ENCODE measurements around the gene APPBP2.

DNA sequence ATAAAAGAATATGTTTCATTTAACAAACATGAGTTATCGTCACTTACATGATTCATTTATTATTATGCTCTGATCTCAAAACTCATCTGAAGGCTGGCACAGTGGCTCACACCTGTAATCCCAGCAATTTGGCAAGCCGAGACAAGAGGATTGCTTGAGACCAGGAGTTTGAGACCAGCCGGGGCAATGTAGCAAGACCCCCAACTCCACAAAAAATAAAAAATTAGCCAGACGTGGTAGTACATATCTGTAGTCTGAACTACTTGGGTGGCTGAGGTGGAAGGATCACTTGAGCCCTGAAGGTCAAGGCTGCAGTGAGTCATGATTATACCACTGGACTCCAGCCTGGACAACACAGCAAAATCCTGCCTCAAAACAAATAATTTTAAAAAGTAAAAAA, 16.0 kb downstream of the APPBP2 start:
- TF ChIP-seq TAF1 (IDR thresholded peaks at IDR 0.05; ENCODE audit: low read depth, low read length) (no peak), POLR2AphosphoS5 (IDR thresholded peaks at IDR 0.05; ENCODE audit: low read depth, low read length) (no peak), POLR2A (IDR thresholded peaks at IDR 0.05; ENCODE audit: low read depth, low read length) (no peak), SPI1 (IDR thresholded peaks at IDR 0.05; ENCODE audit: low read depth, low read length) (no peak), POU2F2 (IDR thresholded peaks at IDR 0.05; ENCODE audit: low read depth, low read length) (no peak), PAX5 (IDR thresholded peaks at IDR 0.05; ENCODE audit: insufficient read depth, low read length, severe bottlenecking) (no peak)

Measured in GM12891 (cell line).